Stimulated activated CD4-positive, alpha-beta T cell treated with anti-CD3 and anti-CD28 coated beads, TNF-alpha, amount 100 ng/mL, for 24 hours (primary cell): ENCODE results near the gene NTM.

Experiments used
- DNase-seq, 3 experiments: peaks; one replicate each; pipeline ENCODE4 v3.0.0-alpha.2; 2020; ENCODE audit warnings: low read depth in 3 of 3

Gene NTM

DNA sequence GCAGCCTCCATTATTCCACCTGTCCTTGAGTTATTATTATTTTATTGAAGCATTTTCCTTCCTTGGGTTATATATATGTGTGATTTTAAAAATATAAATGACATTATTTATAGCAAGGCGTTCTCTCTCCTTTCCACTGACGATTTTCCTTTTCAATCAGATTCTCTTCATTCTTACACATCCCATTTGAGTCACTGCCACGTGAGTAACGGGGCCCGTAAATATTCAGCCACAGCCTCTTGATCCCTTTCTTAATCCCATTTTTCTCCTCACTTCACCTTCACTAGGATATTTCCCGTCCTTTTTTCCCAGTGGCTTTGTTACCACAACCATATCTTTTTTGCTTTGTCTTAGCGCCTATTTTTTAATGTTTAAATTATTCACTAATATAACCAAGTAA, 396.2 kb downstream of the NTM start:
- DNase-seq, result no peak

DNA sequence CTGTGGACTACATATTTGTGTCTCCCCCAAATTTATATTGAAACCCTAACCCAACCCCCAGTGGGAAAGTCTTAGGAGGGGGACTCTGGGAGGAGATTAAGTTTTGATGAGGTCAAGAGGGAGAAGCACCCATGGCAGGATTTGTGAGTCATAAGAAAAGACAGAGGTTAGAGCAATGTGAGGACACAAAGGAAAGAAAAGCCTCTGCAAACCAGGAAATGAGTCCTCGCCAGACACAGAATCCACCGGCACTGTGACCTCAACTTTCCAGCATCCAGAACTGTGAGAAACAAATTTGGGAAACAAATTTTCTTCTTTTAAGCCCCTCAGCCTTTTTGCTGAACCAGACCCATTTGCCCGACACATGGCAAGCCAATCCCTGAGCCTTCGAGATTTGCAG, 397.0 kb downstream of the NTM start:
- DNase-seq, result no peak

DNA sequence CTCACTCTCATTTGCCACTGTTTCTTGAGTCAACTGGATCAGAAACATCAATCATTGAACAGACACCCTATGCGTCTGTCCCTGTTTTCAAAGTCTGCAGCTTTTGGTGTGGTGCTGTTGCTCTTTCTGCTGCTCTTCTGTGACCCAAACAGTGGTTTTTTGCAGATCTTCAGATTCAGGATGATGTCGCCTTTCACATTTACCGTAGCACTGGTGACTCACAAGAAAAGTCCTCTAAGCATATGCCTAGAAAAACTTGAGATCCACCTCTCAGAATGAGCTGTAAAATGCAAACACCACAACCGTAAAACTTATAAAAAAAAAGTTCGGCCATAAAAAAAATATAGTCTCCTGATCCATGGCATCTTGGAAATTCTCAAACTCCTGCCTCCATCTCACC, 400.4 kb downstream of the NTM start:
- DNase-seq, result no peak

DNA sequence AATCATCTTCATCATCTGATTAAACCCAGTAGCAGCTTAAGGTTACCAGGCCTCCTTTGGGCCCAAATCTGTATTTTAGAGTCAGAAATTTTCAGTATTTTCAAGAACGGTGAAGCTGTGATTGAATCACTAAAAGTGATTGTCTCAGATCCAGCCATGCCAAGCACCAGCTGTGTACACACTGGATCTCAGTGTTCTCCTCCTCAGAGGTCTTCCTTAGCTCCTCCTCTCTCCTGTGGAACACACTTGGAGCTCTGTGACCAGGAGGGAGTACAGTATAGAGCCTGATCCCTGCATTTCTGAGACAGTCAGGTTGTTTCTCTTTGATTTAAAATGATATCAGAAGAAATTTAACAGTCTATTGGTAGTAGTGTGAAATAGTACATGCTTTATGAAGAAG, 401.1 kb downstream of the NTM start:
- DNase-seq, result no peak

DNA sequence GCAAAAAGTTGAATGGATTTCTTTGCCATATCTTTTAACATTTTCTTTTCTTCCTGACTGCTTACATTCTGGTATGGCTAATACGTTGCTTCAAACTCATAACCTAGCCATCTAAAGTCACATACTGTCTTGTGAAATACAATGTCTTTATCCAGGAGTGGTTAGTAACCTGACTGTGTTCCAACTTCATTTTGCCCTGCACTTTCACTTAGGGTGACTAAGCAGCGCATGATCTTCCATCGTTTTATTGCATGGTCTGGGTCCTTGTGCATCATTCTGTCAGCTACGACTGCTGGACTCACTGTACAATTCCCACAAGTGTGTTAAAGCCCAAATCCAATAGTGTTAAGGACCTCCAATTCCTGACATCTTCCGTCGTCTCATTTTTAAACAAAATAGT, 403.2 kb downstream of the NTM start:
- DNase-seq, result no peak

DNA sequence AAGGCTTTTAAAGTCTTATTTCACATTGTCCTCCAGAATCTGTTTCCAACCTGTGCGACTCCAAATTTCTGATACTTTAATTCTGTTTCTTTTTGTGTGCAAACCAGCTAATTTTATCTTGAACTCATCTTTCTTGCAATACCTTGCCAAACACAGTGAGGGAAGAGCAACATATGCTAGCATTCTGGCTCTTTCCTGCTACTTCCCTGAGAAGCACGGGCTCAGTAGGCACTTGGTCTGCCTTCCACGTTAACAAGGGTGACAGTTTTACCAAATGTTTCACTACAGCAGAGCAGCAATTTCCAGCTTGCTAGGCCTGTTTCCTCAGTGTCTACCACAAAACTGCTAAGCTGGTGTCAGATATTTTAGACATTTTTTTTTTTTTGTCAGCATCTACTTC, 405.8 kb downstream of the NTM start:
- DNase-seq, result no peak

DNA sequence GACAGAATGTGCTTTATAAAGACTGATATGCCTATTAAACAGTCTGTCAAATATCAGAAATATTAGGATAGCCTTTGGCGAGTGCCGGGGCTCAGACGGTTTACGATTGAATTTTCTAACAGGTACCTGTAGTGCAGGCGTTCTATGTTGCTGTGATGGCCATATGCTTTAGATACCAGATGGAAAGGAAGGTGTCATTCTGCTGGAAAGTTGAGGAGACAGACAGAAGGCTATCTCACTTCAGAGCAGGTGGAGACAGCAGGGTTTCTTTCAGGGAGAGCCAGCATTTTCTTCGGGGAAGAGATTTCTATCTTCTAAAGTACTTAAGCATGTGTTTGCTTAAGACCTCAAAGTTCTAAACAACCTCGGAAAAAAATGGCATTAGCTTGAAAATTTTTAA, 415.4 kb downstream of the NTM start:
- DNase-seq, result no peak

DNA sequence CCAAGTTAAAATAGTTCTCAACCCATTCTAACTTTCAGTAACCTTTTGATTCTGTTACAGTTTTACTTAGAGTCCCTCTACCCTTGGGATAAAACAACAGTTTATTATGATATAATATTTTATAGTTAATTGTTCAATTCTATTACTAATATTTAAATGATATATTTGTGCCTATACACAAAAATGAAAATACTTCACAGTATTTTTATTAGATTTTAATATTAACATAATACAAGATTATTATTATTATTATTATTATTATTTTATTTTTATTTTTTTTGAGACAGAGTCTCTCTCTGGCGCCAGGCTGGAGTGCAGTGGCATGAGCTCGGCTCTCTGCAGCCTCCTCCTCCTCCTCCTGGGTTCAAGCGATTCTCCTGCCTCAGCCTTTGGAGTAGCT, 416.7 kb downstream of the NTM start:
- DNase-seq, result no peak

DNA sequence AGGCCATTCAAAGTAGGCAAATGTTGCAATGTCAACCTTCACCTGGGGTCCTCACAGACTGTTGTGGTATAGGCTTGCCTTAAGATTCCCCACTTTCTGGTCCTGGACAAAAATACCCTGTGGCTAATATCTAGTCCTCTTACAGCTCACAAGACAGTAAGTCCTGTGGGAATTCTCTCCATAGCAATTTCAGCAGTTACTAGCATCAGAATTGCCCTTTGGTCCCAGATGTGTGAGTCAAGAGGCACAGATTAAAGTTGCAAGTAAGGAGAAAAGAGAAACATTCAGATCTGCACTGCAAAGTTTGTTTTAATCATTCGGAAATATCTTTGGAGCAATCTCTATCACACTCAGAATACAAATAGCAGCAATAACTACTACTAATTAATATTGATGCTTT, 420.2 kb downstream of the NTM start:
- no peak for DNase-seq

DNA sequence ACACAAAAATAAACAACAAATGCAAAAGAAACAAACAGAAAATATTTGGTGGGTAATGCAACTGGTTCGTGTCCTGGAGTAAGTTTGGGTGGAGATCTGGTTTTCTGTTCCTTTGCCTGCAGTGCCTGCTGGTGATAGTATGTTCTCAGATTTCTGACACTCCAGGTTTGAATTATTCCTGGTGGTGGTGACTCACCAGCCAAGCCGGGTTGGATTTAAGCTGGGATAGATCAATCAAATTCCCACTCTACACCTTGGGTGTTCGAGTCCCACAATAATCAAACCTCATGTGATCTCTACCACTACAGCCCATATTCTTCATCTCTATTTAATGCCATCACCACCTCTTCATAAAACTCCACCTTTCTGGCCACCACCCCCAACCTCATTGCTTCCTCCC, 421.8 kb downstream of the NTM start:
- DNase-seq, result no peak

DNA sequence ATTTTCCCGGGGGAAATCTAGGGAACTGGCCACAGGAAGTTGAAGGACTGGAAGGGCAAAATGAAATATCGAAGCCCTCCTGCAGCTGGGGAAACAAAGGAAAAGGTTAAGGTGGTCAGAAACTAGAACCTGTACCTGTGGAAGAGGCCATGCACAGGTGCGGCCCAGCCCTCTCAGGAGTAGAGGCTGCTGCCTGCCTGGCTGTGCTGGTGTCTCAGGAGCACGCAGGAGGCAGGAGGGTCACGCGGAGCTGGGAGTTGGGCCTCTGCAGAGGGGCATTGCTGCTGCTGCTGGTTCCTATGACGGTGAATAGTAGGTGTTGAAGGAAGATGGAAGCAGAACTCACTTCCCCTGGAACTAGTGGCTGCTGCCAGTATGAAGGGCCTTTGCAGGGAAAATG, 425.7 kb downstream of the NTM start:
- no peak for DNase-seq

DNA sequence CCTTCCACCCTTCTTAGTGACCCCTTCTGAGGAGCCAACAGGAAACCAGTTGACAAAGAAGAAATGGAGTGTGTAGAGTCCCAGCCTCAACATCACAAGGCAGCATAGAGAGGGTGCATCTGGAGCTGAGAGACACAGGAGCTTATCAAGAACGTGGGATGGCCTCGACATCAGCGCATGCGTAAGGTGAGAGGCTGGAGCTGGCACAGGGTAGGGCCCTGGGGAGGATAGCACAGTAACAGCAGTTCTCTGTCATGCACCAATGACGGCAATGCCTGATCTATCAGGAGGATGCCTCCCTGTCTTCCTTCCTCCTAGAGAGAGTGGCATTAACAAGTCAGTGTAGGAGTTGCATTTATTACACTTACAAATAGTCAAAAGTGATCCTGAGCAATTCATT, 426.1 kb downstream of the NTM start:
- DNase-seq, result no peak

DNA sequence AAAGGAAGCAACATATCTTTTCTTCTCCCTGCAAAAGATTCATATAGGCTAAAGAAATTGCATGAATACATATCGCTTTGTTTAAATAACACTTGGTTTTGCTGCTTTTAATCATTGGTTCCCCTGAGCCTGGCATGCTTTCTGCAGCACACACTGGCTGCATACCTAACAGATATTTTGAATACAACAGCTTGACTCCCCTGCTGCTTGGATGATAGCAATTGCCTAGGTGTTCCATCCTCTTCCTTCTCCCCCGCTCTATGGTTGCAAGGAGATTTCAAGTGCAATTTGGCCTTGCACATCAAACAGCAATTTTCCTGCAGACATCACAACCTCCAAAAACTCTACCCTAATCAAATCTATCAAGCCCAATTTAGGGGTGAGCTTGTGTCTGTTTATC, 430.0 kb downstream of the NTM start:
- no peak for DNase-seq

DNA sequence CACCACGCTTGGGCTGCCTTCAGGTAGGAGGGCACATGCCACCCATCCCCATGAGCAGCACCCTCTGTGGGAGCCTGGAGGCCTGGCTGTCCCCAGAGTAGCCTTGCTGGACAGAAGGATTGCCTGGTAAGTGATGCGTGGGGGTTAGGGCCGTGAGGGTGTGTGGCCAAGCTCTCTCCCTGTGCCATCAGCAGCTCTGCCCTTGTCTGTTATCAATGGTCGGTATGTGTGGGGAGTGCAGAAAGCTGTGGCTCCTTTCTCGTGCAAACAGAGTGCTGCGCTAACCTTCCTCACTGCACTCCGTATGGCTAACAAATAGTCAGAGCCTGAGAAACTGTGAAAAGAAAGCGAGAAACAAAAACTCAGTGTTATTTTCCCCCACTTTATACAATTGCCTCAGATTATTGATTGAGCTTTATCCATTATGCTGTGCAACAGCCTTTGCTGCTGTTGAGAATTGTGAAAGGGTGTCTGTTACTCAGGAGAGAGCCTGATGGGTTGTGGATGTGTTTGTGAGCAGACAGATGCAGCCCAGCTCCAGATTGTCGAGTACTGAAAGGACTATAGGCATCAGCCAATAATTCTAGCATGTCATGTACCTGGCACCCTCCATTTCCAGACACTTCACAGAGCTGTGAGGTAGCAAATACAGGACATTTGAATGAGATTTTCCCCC, 432.2 kb downstream of the NTM start:
- DNase-seq, result no peak

DNA sequence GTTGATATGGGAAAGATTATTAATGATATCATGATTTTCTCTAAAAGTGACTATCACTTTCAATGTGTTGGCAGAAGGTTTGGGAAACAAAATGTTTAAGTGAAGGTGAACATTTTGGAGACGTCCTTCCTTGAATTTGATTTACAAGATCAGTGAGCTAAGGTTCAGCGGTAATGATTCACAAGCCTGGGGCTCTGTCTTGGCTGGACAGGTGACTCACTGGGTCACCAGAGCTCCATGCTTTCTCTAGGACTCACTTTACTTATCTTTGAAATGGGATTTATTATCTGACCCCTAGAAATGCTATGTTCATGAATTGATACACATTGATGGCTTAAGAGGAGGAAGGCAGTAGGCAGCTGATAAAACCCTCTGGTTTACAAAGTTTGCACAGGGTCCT, 437.5 kb downstream of the NTM start:
- no peak for DNase-seq

DNA sequence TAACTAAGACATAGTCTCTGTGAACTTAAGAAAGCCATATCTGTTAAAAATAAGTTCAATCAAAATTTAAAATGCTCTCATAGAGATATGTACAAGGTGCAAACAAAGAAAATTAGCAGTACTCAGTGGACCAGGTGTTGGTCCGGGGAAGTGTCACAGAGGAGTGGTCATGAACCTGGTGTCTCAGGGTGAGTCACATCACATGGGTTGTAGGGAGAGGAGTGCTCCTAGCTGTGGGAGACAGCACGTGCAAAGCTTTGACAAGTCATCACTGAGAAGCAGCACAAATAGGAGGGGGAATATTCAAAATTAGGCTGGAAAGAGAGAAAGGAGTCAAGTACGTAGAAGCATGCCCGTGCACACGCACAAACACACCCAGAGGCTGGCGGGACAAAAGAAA, 438.1 kb downstream of the NTM start:
- no peak for DNase-seq

DNA sequence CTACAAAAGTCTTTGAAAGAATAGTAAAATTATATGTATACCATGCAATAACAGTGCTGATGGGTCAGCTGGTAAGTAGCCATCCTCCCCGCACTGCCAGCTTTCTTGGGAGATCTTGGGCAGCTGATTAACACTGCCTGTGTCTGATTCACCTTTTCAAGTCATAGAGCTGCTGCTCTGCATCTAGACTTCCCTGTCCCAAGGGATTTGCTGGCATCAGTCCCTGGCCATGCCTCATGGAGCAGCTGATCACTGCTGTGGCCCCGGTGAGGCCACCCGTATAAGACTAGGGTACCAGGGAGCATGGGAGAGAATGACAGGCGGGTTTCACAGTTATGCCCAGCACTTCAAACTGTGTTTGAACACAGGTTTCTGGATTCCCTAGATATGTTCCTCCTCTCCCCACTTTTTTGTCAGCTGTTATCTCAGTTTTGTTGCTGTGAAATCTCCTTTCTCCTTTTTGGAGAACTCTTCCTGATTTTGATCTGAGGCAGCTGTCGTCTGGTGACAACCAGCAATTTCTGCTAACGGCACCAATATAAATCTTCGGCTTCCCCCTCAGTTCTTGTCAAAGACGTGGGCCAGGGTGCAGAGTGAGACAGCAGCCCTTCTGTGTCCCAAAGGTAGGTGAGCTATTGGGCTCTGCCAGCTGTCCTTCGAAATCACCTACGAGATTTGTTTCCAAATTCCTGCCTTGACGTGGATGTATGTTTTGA, 438.9 kb downstream of the NTM start:
- DNase-seq, result no peak

DNA sequence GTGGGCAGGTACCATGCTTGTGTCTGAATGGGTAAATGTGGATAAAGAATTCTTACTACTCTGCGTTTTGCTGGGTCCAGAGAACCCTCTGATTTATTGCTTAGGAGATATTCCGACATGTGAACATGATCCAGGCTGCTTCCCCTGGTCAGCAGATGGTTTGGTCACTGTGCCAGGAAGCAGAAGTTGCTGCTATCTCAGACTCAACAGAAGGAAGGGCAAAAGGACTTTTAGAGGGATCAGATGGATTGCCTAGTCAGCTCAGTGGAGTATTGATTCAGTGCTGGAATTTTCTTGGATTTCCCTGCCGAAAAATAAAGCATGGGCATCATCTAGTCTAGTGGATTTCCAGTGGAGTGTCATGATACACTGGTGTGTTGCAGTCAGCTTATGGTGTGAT, 440.1 kb downstream of the NTM start:
- DNase-seq, result no peak

DNA sequence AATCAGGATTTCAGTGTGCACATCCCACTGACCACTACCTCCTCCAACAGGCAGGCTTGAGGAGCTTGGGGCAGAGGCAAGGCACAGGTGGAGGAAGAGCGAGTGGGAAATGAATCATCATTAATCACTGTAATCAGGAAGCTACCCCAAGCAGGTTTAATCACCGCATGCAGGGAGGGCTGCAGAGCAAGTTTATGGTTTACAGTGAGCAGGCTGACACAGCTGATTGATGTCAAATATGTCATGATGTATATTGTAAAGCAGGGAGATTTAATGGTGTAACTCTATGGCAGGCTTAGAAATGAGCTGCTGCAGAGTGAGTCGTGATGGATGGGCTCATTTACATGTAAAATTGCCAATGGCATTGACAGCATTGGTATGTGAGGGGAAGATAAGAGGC, 441.0 kb downstream of the NTM start:
- no peak for DNase-seq

DNA sequence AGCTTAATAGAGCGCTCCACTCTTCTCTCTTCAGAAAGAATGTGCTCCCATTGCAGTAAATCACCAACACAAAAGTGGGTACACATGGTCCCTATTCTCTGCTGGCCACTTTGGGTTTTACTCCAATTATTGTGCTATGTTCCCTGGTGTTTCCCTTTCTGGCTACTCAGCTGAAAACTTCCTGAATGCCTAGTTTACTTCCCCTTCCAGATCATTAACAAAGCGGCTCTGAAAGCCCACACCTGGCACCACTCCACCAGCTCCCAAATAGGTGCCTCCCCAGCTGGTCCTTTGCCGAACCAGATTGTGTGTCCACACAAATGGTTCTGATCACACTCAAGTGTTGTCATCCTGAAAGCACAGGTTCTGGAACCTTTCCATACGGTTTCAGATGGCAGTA, 443.7 kb downstream of the NTM start:
- no peak for DNase-seq

DNA sequence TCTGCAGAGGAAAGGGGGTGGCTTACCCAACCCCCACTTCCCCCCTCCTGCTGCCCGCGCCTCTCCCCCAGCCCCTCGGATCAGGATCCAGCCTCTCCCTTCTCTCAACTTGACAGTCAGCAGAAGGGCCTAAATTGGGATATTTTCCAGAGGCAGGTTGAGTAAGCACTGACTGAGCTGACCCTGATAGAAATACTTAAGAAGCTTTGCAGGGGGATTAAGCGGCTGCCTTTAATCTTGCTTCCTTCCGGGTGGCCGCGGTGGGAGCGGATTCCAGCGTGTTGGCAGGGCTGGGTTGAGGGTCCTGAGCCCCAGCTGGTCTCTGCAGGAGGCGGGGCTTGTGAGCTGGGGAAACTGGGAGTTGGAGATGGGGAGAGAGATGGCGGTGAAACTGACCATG, 445.2 kb downstream of the NTM start:
- no peak for DNase-seq

DNA sequence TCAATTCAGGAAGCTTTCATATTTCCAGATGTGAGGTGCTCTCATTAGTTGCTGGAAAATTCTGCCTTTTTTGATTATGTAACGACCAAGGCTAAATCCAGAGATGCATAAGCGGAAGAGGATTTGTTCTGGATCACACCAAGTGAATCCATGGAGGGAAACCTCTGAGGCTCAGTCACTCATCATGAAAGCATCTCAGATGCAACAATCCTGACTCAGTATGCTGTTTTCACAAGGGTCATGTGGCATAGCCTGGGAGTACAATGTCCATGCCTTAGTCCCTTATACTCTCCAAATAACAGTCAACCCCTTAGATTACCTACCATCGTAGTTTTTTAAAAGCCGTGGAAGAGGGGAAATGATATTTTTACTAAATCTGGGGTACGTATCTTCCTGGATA, 445.6 kb downstream of the NTM start:
- DNase-seq, result no peak

DNA sequence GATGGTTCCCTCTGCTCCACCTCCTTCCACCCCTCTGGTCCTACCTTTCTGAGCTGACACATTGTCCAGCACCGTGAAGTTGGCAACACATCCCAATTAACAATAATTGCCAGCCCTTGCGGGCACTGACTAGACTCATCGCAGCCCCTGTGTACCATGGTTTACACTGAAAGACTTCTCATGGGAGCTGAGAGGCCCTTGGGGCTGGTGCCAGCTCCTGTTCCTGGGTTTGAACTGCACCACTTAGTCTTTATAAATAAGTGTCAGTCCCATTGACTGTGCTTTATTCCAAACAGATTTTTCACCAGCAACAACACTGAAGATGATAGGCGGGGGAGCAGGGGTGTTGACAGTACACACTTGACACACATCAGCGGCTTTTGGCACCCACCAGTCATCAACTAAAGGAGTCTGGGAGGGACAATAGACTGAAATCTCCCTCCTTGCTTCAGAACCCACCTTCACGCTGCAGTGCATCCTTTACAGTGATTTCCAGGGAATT, 447.3 kb downstream of the NTM start:
- DNase-seq, result no peak

DNA sequence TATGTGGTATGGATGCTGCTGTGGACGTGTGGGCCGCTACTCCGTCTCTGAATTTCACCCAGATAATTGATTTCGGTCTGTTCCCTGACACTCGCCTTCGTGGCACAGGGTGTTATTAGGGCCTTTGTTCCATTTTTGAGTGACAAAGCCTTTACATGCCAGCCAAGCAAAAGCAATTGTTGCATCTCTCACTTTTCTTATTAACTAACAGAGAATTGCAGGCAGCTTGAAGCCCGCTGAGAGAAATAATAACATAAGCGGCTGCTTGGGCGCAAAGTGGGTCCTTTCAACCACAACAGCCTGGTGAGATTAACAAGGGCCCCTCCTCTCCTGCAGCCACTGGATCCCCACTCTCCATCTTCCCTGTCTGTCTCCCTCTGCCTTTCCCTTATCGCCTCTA, 449.4 kb downstream of the NTM start:
- DNase-seq, result no peak
